H1 (cell line): ENCODE measurements around the gene ZNF334.

Experiments used
- CTCF ChIP-seq, 3 experiments: IDR thresholded peaks; 1 replicate in 2 of 3; 2 replicates in 1 of 3; pipeline versions ENCODE4 v1.5.1 to v1.6.1; 2011; ENCODE audit warnings: low read length in 3 of 3, mild to moderate bottlenecking in 3 of 3, inconsistent platforms in 2 of 3, low read depth in 1 of 3, moderate library complexity in 1 of 3; ENCODE audit not compliant: insufficient read depth in 1 of 3; ENCODE audit errors: control extremely low read depth in 1 of 3
- SUZ12 ChIP-seq: fragments of 200-600 bp; sonication (generic); IDR thresholded peaks from 2 replicates; pipeline ENCODE4 v1.6.1; 2012; ENCODE audit warnings: mild to moderate bottlenecking, inconsistent platforms, low read length, moderate library complexity, mixed read lengths

- TF ChIP-seq SUZ12, result no peak
- TF ChIP-seq CTCF (IDR thresholded peaks at IDR 0.05; ENCODE audit: control extremely low read depth in 1 of 3, insufficient read depth in 1 of 3, low read depth in 1 of 3, low read length in 3 of 3), result no peak
Measured at GRCh38 chr20:46523108-46523507, 9.7 kb upstream of the ZNF334 start.
